ENCODE measurements around the gene TXNRD1.

Gene TXNRD1

DNA sequence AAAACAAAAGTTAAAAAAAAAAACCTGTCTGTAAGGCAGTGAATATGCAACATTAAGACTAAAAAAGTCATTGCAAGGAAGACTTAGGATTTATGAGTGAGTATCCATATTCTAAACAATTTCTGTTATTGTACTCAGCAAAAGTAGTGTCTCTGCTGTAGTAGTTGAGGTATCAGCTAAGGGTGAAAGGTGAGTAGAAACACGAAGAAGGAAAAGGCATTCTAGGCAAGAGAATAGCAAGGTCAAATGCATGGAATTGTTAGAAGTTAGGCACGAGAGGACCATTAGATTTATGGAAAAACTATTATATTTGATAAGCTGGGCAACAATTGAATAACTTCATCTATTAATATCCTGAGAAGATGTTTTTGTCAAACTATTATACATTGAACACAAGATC lies 89.8 kb downstream of the TXNRD1 start:
- Histone ChIP-seq H3K4me3 (ENCODE audit: low read depth in 1 of 2, low read length in 1 of 2) (no peak overlapping the region), H3K27ac (no peak overlapping the region), H3K4me1 (ENCODE audit: control insufficient read depth in 1 of 2, insufficient read depth in 1 of 2, low read depth in 1 of 2, low read length in 1 of 2) (peaks cover 17 to 30% of the 10 kb centered on the region in 2 experiments), H3K9me3 (no peaks in the 10 kb centered on the region), H3K27me3 (no peaks in the 10 kb centered on the region), H3K36me3 (peaks cover 10% of the 10 kb centered on the region)
- TF ChIP-seq, protein P1, sequence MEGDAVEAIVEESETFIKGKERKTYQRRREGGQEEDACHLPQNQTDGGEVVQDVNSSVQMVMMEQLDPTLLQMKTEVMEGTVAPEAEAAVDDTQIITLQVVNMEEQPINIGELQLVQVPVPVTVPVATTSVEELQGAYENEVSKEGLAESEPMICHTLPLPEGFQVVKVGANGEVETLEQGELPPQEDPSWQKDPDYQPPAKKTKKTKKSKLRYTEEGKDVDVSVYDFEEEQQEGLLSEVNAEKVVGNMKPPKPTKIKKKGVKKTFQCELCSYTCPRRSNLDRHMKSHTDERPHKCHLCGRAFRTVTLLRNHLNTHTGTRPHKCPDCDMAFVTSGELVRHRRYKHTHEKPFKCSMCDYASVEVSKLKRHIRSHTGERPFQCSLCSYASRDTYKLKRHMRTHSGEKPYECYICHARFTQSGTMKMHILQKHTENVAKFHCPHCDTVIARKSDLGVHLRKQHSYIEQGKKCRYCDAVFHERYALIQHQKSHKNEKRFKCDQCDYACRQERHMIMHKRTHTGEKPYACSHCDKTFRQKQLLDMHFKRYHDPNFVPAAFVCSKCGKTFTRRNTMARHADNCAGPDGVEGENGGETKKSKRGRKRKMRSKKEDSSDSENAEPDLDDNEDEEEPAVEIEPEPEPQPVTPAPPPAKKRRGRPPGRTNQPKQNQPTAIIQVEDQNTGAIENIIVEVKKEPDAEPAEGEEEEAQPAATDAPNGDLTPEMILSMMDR (IDR thresholded peaks at IDR 0.05), result no peak

DNA sequence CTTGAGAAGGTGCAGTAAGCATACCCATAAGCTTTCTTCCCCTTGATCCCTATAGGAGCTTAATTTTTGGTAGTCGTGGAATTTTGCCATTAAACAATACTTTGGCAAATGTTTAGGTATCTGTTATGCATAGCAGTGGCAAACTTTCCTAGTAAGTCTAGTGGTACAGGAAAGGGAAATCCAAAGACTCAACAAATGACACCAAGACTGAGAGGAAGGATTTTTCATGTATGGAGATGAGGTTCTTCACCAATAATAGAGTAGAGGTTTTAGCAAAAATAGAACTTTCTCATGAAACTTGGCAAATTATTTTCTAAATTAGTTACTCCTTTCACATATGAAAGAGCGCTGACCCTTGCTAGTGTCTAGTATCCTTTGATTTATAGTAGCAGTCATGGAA lies 90.8 kb downstream of the TXNRD1 start:
- Histone ChIP-seq H3K27me3 (no peaks in the 10 kb centered on the region), H3K4me1 (ENCODE audit: control insufficient read depth in 1 of 2, insufficient read depth in 1 of 2, low read depth in 1 of 2, low read length in 1 of 2) (peaks cover 17 to 30% of the 10 kb centered on the region in 2 experiments), H3K4me3 (ENCODE audit: low read depth in 1 of 2, low read length in 1 of 2) (no peak overlapping the region), H3K27ac (peak overlapping the region; percentile 3), H3K36me3 (peaks cover 7% of the 10 kb centered on the region), H3K9me3 (no peaks in the 10 kb centered on the region)
- TF ChIP-seq, protein P1 (IDR thresholded peaks at IDR 0.05), result no peak

DNA sequence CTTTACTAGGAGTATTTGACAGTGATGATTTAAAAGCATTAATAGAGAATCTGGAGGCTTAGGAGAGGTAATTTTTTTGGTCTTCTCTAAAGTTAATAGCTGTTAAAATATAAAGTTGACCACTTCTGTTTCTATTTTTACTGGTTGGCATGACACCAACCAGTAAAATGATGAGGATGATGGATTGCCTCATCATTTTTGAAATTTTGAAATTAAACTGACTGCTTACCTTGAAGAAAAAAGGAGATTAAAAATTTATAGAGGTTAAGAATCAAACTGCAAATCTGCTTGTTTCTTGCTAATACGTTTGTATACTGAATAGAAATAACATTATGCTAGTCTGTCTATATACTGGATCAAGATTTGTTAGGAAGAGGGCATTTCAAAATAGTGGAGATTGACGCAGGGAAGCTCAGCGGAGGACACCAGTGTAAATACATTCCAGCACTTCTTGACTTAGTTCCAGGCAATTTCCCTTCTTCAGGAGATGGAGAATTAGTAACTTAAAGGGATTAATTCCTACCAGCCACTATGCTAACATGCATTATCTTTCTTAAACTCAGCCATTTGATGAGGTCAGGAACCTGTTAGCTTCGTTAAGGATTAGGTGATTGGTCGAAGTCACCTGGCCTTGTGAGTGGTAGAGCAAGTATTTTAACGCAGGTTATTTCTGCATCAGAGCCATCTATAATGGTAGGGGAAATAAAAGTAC lies 91.5 kb downstream of the TXNRD1 start:
- H3K9me3 ChIP-seq, result no peaks in the 10 kb centered on the region
- H3K4me3 ChIP-seq (ENCODE audit: low read depth in 1 of 2, low read length in 1 of 2), result no peak overlapping the region
- TF ChIP-seq, protein P1 (IDR thresholded peaks at IDR 0.05), result no peak
- H3K27me3 ChIP-seq, result no peaks in the 10 kb centered on the region
- peaks cover 17 to 30% of the 10 kb centered on the region in 2 experiments for H3K4me1 ChIP-seq (ENCODE audit: control insufficient read depth in 1 of 2, insufficient read depth in 1 of 2, low read depth in 1 of 2, low read length in 1 of 2)
- H3K36me3 ChIP-seq, result peaks cover 14% of the 10 kb centered on the region
- peak overlapping the region; percentile 3 for H3K27ac ChIP-seq

DNA sequence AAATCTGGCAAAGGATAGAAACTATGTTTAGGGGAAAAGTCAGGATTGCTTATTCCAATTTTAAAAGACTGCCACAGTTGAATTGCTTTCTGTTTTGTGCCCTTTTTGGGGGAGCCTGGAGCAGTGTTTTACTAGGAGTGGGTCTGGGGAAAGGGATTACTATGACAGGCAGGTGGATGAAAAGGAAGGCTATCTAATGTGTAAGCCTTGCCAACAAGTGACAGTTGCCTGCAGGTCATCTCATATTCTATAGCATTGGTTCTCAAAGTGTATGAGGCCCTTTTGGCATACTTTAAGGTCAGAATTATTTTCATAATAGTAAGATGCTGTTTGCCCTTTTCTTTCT lies 92.0 kb downstream of the TXNRD1 start:
- H3K36me3 ChIP-seq, result peaks cover 20% of the 10 kb centered on the region
- H3K27ac ChIP-seq, result no peak overlapping the region

DNA sequence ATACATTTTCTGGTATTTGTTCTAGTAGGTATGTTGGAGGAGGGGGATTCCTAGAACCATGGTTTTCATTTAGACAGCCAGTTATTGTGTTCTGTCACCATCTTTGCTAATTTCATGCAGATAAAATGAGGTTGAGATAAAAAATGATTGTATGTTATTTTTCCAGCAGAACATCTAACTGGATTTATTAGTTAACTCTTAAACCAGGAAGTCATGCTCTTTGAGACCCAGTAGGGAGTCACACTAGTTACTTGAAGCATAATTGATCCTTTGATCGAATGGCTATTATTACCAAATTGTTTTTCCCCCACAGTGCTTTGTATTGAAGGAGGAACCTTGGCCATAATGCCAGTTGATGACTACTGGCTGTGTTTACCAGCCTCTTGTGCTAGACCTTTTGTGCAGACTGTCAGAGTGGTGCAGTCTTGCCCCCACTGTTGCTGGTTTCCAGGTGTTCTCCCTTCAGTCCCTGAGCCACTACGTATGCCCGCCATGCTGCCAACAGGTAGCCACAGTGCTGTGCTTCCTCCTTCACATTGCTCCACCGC lies 93.9 kb downstream of the TXNRD1 start:
- H3K27ac ChIP-seq, result no peak overlapping the region
- no peaks in the 10 kb centered on the region for H3K9me3 ChIP-seq
- peaks cover under 1 to 14% of the 10 kb centered on the region in 2 experiments for H3K4me1 ChIP-seq (ENCODE audit: control insufficient read depth in 1 of 2, insufficient read depth in 1 of 2, low read depth in 1 of 2, low read length in 1 of 2)
- TF ChIP-seq, protein P1 (IDR thresholded peaks at IDR 0.05), result no peak
- no peaks in the 10 kb centered on the region for H3K27me3 ChIP-seq
- peaks cover 39% of the 10 kb centered on the region for H3K36me3 ChIP-seq
- H3K4me3 ChIP-seq (ENCODE audit: low read depth in 1 of 2, low read length in 1 of 2), result no peak overlapping the region

More for the DNA sequence above, 92.0 kb downstream of the TXNRD1 start:
- peaks cover 17 to 29% of the 10 kb centered on the region in 2 experiments for H3K4me1 ChIP-seq (ENCODE audit: control insufficient read depth in 1 of 2, insufficient read depth in 1 of 2, low read depth in 1 of 2, low read length in 1 of 2)
- no peaks in the 10 kb centered on the region for H3K27me3 ChIP-seq
- TF ChIP-seq, protein P1 (IDR thresholded peaks at IDR 0.05), result no peak
- no peaks in the 10 kb centered on the region for H3K9me3 ChIP-seq
- H3K4me3 ChIP-seq (ENCODE audit: low read depth in 1 of 2, low read length in 1 of 2), result no peak overlapping the region

All from neutrophil (primary cell).